Panc1 (cell line): ENCODE measurements around the gene OTULIN. TPM values are rescaled to one million over a fixed set of nuclear protein-coding genes. Genes with fewer than 3 reads are reported as not detected.

Experiments used
- ATAC-seq: fragments of 200-7000 bp; cut with Tn5 transposase; 2 replicates; pipeline ENCODE4 v1.9.1; 2020; ENCODE audit warnings: mild to moderate bottlenecking, moderate library complexity
- BruUV-seq: library from RNA; stranded (reverse); fragments of 400-500 nt; replicated peaks from 2 replicates; lab custom pipeline; 2021; lab: Mats Ljungman, UMichigan
- CTCF ChIA-PET: fragments of 300-600 bp; sonication (Branson Sonifier 250); formaldehyde crosslinking; loops from one replicate; lab custom pipeline; 2022; ENCODE audit warnings: antibody characterized with exemption; lab: Charles Lee
- POLR2A ChIA-PET: fragments of 300-600 bp; sonication (Branson Sonifier 250); formaldehyde crosslinking; loops from one replicate; lab custom pipeline; 2022; ENCODE audit warnings: antibody characterized with exemption; lab: Charles Lee
- DNase-seq: peaks from one replicate; pipeline ENCODE4 v3.0.0-alpha.2; 2010; ENCODE audit warnings: low read depth, low spot score
- H3K27ac ChIP-seq: 2 replicates; pipeline ENCODE4 v1.5.1; 2011; ENCODE audit warnings: mild to moderate bottlenecking, low read length, inconsistent platforms
- H3K27me3 ChIP-seq: fragments of 200-500 bp; sonication (Bioruptor generic); 2 replicates; pipeline ENCODE4 v1.6.0; 2014; ENCODE audit warnings: low read length, inconsistent platforms; ENCODE audit not compliant: control insufficient read depth, insufficient read depth
- H3K36me3 ChIP-seq: fragments of 200-500 bp; sonication (Bioruptor generic); 2 replicates; pipeline ENCODE4 v1.5.1; 2014; ENCODE audit warnings: inconsistent platforms, mild to moderate bottlenecking, low read length, moderate library complexity; ENCODE audit not compliant: control insufficient read depth, insufficient read depth
- H3K4me1 ChIP-seq: 2 replicates; pipeline ENCODE4 v1.5.1; 2011; ENCODE audit warnings: inconsistent platforms, mild to moderate bottlenecking, low read length, moderate library complexity; ENCODE audit not compliant: control insufficient read depth, insufficient read depth
- H3K4me3 ChIP-seq, 2 experiments: 2 replicates each; pipeline ENCODE4 v1.5.1; 2011 to 2012; ENCODE audit warnings: low read depth in 2 of 2, low read length in 2 of 2, mild to moderate bottlenecking in 2 of 2, inconsistent platforms in 1 of 2, moderate library complexity in 1 of 2
- H3K9me3 ChIP-seq: fragments of 200-500 bp; sonication (Bioruptor generic); 2 replicates; pipeline ENCODE4 v1.5.1; 2014; ENCODE audit warnings: low read depth, mild to moderate bottlenecking, inconsistent platforms, low read length, moderate library complexity; ENCODE audit not compliant: control insufficient read depth, insufficient read depth
- POLR2AphosphoS5 ChIP-seq: IDR thresholded peaks from 2 replicates; pipeline ENCODE4 v1.6.1; 2012; ENCODE audit warnings: mild to moderate bottlenecking, low read depth, low read length, moderate library complexity
- SIN3A ChIP-seq: IDR thresholded peaks from 2 replicates; pipeline ENCODE4 v1.6.1; 2012; ENCODE audit warnings: low read depth, mild to moderate bottlenecking, low read length, moderate library complexity, borderline replicate concordance; ENCODE audit not compliant: insufficient read depth
- TCF7L2 ChIP-seq: IDR thresholded peaks from 2 replicates; pipeline ENCODE4 v1.6.1; 2011; ENCODE audit warnings: mild to moderate bottlenecking, low read depth, low read length, inconsistent platforms
- in situ Hi-C: cut with HindIII; loops from 2 replicates; pipeline ENCODE4 v1.10.0; 2016; ENCODE audit warnings: low sequenced_read_pairs, low pct_unique_long_range_greater_than_20kb
- intact Hi-C: fragments of 100-400 bp; cut with micrococcal nuclease; formaldehyde crosslinking; loops from one replicate; pipeline ENCODE4 v1.10.0; 2022; ENCODE audit not compliant: unreplicated experiment
- total RNA-seq: library from RNA; stranded (reverse); gene quantifications from one replicate; pipeline ENCODE4 v1.2.1, GENCODE V29; 2021; ENCODE audit not compliant: unreplicated experiment
- TF ChIP-seq, protein P1 (sequence below), 2 experiments: IDR thresholded peaks; 2 replicates each; pipeline ENCODE4 v1.6.1; 2011 to 2012; ENCODE audit warnings: low read depth in 2 of 2, control low read depth in 1 of 2, low read length in 1 of 2, mild to moderate bottlenecking in 1 of 2, moderate library complexity in 1 of 2; ENCODE audit not compliant: insufficient read depth in 1 of 2
- TF ChIP-seq, protein P2 (sequence below): fragments of 450-650 bp; IDR thresholded peaks from 2 replicates; pipeline ENCODE4 v1.5.1; 2017; ENCODE audit warnings: mild to moderate bottlenecking

Gene OTULIN
- total RNA-seq, 1 experiment from 2014 or later, result 40.1 TPM

DNA sequence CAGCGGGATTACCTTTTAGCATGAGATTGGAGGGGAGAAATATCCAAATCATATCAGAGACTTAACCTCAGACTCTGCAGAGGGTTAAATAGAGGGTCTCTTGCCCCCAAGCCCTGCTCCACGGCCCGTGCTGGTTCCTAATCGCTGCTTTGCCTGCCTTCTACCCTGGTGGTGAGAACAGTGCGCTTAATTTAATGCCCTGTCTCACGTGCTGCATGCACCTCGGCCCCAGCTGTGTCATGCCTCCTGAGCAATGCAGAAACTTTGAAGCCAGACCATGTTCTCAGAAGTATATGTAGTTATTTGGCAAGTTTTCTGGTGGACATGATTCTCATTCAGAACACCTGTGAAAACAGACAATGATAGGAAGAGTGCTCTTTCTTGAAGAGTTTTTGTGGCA, 1.4 kb downstream of the OTULIN start:
- ChIA-PET POLR2A (no interaction called here), CTCF (no interaction called here)
- Histone ChIP-seq H3K4me3 (peak overlapping the region; percentile 68 to 95), H3K27me3 (no peaks in the 10 kb centered on the region), H3K9me3 (no peaks in the 10 kb centered on the region), H3K27ac (peak overlapping the region; percentile 88), H3K4me1 (peaks cover 21% of the 10 kb centered on the region), H3K36me3 (no peaks in the 10 kb centered on the region)
- in situ Hi-C loops, result no loop called here
- intact Hi-C loops, result no loop called here
- no peak for TF ChIP-seq TCF7L2
- no peak for TF ChIP-seq SIN3A
- TF ChIP-seq, protein P1, sequence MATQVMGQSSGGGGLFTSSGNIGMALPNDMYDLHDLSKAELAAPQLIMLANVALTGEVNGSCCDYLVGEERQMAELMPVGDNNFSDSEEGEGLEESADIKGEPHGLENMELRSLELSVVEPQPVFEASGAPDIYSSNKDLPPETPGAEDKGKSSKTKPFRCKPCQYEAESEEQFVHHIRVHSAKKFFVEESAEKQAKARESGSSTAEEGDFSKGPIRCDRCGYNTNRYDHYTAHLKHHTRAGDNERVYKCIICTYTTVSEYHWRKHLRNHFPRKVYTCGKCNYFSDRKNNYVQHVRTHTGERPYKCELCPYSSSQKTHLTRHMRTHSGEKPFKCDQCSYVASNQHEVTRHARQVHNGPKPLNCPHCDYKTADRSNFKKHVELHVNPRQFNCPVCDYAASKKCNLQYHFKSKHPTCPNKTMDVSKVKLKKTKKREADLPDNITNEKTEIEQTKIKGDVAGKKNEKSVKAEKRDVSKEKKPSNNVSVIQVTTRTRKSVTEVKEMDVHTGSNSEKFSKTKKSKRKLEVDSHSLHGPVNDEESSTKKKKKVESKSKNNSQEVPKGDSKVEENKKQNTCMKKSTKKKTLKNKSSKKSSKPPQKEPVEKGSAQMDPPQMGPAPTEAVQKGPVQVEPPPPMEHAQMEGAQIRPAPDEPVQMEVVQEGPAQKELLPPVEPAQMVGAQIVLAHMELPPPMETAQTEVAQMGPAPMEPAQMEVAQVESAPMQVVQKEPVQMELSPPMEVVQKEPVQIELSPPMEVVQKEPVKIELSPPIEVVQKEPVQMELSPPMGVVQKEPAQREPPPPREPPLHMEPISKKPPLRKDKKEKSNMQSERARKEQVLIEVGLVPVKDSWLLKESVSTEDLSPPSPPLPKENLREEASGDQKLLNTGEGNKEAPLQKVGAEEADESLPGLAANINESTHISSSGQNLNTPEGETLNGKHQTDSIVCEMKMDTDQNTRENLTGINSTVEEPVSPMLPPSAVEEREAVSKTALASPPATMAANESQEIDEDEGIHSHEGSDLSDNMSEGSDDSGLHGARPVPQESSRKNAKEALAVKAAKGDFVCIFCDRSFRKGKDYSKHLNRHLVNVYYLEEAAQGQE (IDR thresholded peaks at IDR 0.05; ENCODE audit: insufficient read depth in 1 of 2, low read depth in 2 of 2, low read length in 1 of 2), result no peak
- TF ChIP-seq, protein P2, sequence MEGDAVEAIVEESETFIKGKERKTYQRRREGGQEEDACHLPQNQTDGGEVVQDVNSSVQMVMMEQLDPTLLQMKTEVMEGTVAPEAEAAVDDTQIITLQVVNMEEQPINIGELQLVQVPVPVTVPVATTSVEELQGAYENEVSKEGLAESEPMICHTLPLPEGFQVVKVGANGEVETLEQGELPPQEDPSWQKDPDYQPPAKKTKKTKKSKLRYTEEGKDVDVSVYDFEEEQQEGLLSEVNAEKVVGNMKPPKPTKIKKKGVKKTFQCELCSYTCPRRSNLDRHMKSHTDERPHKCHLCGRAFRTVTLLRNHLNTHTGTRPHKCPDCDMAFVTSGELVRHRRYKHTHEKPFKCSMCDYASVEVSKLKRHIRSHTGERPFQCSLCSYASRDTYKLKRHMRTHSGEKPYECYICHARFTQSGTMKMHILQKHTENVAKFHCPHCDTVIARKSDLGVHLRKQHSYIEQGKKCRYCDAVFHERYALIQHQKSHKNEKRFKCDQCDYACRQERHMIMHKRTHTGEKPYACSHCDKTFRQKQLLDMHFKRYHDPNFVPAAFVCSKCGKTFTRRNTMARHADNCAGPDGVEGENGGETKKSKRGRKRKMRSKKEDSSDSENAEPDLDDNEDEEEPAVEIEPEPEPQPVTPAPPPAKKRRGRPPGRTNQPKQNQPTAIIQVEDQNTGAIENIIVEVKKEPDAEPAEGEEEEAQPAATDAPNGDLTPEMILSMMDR, result no peak
- no peak for TF ChIP-seq POLR2AphosphoS5
- DNase-seq, result no peak
- ATAC-seq, result no peak
- BruUV-seq, result no TSS peak

DNA sequence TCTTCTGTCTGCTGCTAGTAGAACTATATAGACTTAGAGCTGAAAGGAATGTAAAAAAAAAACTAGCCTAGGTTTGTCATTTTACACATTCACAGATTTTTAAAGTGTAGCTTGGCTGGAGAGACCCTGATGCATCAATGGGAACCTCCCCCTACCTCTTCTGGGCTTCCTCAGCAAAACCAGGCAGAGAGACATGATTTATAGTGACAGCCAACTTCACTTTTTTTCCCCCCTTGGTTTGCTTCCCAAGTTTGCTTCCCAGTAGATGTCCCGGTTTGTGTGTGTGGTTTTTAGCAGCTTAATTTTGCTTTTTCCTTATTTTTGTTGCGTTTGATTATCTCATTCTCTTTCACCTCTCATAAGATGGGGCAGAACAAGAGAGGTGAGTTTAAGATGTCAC, 1.8 kb downstream of the OTULIN start:
- ChIA-PET CTCF (no interaction called here), POLR2A (no interaction called here)
- intact Hi-C loops (no loop called here), in situ Hi-C loops (no loop called here)
- BruUV-seq, result no TSS peak
- Histone ChIP-seq H3K4me3 (peak overlapping the region; percentile 68 to 95; a peak in 3 of 4 replicates), H3K27ac (peak overlapping the region; percentile 88; the same call in 1 of the 2 replicates), H3K27me3 (no peaks in the 10 kb centered on the region), H3K36me3 (no peaks in the 10 kb centered on the region), H3K4me1 (peaks cover 25% of the 10 kb centered on the region), H3K9me3 (no peaks in the 10 kb centered on the region)
- DNase-seq (no peak), ATAC-seq (no peak)
- TF ChIP-seq, protein P2, result no peak
- TF ChIP-seq POLR2AphosphoS5 (no peak), SIN3A (no peak)
- TF ChIP-seq, protein P1 (IDR thresholded peaks at IDR 0.05; ENCODE audit: insufficient read depth in 1 of 2, low read depth in 2 of 2, low read length in 1 of 2), result no peak
